PC-3 (cell line): Measurements from ENCODE around the gene KISS1R. TPM values are rescaled to one million over a fixed set of nuclear protein-coding genes. Genes with fewer than 3 reads are reported as not detected.

Experiments
- ATAC-seq: fragments of 200-7000 bp; cut with Tn5 transposase; 2 replicates; pipeline ENCODE4 v1.9.1; 2020; ENCODE audit warnings: mild to moderate bottlenecking, moderate library complexity
- BruUV-seq: library from RNA; stranded (reverse); fragments of 400-500 nt; replicated peaks from 2 replicates; lab custom pipeline; 2021; lab: Mats Ljungman, UMichigan
- CTCF ChIA-PET: fragments of 300-600 bp; sonication (Branson Sonifier 250); formaldehyde crosslinking; loops from one replicate; lab custom pipeline; 2022; ENCODE audit warnings: antibody characterized with exemption; lab: Charles Lee
- POLR2A ChIA-PET: fragments of 300-600 bp; sonication (Branson Sonifier 250); formaldehyde crosslinking; loops from one replicate; lab custom pipeline; 2022; ENCODE audit warnings: antibody characterized with exemption; ENCODE audit not compliant: unreplicated experiment; lab: Charles Lee
- DNase-seq: peaks from one replicate; pipeline ENCODE4 v3.0.0-alpha.2; 2015
- H2AFZ ChIP-seq: fragments of 300-600 bp; sonication (generic); 2 replicates; pipeline ENCODE4 v1.6.0; 2016; ENCODE audit warnings: antibody characterized with exemption, low read length
- H3F3A ChIP-seq: fragments of 300-600 bp; sonication (generic); one replicate; pipeline ENCODE4 v1.6.0; 2017; ENCODE audit warnings: antibody characterized with exemption, low read length, control low read depth, mild to moderate bottlenecking; ENCODE audit not compliant: unreplicated experiment
- H3K27ac ChIP-seq: fragments of 300-600 bp; sonication (generic); 2 replicates; pipeline ENCODE4 v1.5.1; 2016; ENCODE audit warnings: mild to moderate bottlenecking, low read length
- H3K27me3 ChIP-seq: fragments of 300-600 bp; sonication (generic); 2 replicates; pipeline ENCODE4 v1.6.1; 2016; ENCODE audit warnings: low read length, mixed read lengths
- H3K36me3 ChIP-seq: fragments of 300-600 bp; sonication (generic); 2 replicates; pipeline ENCODE4 v1.6.1; 2016; ENCODE audit warnings: low read depth, mixed run types, low read length, mixed read lengths
- H3K4me1 ChIP-seq: fragments of 300-600 bp; sonication (generic); 2 replicates; pipeline ENCODE4 v1.5.1; 2016; ENCODE audit warnings: low read length; ENCODE audit not compliant: insufficient read depth
- H3K4me2 ChIP-seq: fragments of 300-600 bp; sonication (generic); 2 replicates; pipeline ENCODE4 v1.6.0; 2016; ENCODE audit warnings: low read length
- H3K4me3 ChIP-seq: fragments of 300-600 bp; sonication (generic); 2 replicates; pipeline ENCODE4 v1.5.1; 2016; ENCODE audit warnings: mild to moderate bottlenecking, low read length, mixed read lengths
- H3K79me2 ChIP-seq: fragments of 300-600 bp; sonication (generic); 2 replicates; pipeline ENCODE4 v1.6.1; 2017; ENCODE audit warnings: low read length, mixed read lengths
- H3K9ac ChIP-seq: fragments of 300-600 bp; sonication (generic); 2 replicates; pipeline ENCODE4 v1.6.0; 2016; ENCODE audit warnings: mild to moderate bottlenecking, low read length
- H3K9me2 ChIP-seq: fragments of 300-600 bp; sonication (generic); replicated peaks from 2 replicates; pipeline ENCODE4 v1.6.1; 2016; ENCODE audit warnings: mixed run types, low read length, mixed read lengths
- H3K9me3 ChIP-seq: fragments of 300-600 bp; sonication (generic); 2 replicates; pipeline ENCODE4 v1.6.1; 2016; ENCODE audit warnings: low read length, mixed read lengths
- H4K20me1 ChIP-seq: fragments of 300-600 bp; sonication (generic); 2 replicates; pipeline ENCODE4 v1.6.1; 2016; ENCODE audit warnings: low read length, mixed read lengths
- CTCF ChIP-seq: fragments of 300-600 bp; sonication (generic); conservative IDR thresholded peaks from 2 replicates; pipeline ENCODE4 v1.5.1; 2017; ENCODE audit warnings: antibody characterized with exemption, low read depth, mild to moderate bottlenecking, low read length
- EZH2 ChIP-seq: fragments of 300-600 bp; sonication (generic); IDR thresholded peaks from one replicate; pipeline ENCODE4 v1.6.1; 2017; ENCODE audit warnings: antibody characterized with exemption, mild to moderate bottlenecking, low read length; ENCODE audit not compliant: unreplicated experiment
- EZH2phosphoT487 ChIP-seq: fragments of 300-600 bp; sonication (generic); IDR thresholded peaks from 2 replicates; pipeline ENCODE4 v1.6.1; 2018; ENCODE audit warnings: mild to moderate bottlenecking, antibody characterized with exemption, low read length, borderline replicate concordance
- intact Hi-C: fragments of 100-400 bp; cut with micrococcal nuclease; formaldehyde crosslinking; loops from 2 replicates; pipeline ENCODE4 v1.9.0; 2023
- total RNA-seq: library from RNA; depleted of rRNA; stranded (reverse); fragments of >200 nt; gene quantifications from 2 replicates; pipeline ENCODE4 v1.2.3, GENCODE V29; 2014

KISS1R gene
- total RNA-seq, 1 experiment from 2014 or later: 3.9 TPM

DNA sequence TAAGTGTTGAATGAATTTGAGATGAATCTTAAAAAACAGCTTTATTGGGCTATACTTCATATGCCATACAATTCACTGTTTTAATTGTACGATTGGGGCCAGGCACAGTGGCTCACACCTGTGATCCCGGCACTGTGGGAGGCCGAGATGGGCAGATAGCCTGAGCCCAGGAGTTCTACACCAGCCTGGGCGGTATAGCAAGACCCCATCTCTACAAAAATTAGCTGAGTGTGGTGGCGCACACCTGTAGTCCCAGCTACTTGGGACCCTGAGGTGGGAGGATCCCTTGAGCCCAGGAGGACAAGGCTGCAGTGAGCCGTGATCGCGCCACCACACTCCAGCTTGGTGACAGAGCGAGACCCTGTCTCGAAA lies 19.0 kb downstream of the KISS1R start:
- H3K4me2 ChIP-seq: no peak overlapping the region
- no peaks in the 10 kb centered on the region for H3K79me2 ChIP-seq
- no peaks in the 10 kb centered on the region for H3F3A ChIP-seq
- BruUV-seq: no TSS peak
- H3K27ac ChIP-seq: no peak overlapping the region
- H3K4me3 ChIP-seq: no peak overlapping the region
- no peak for TF ChIP-seq EZH2
- TF ChIP-seq CTCF: no peak
- TF ChIP-seq EZH2phosphoT487: no peak
- ATAC-seq (no peak), DNase-seq (no peak)
- CTCF ChIA-PET: no interaction called here
- POLR2A ChIA-PET: no interaction called here
- H3K9me2 ChIP-seq: no peaks in the 10 kb centered on the region
- no peaks in the 10 kb centered on the region for H3K9me3 ChIP-seq
- H3K4me1 ChIP-seq: peaks cover 19% of the 10 kb centered on the region; the same call in 1 of the 2 replicates
- H3K36me3 ChIP-seq: no peaks in the 10 kb centered on the region
- H2AFZ ChIP-seq: no peak overlapping the region
- no peaks in the 10 kb centered on the region for H4K20me1 ChIP-seq
- intact Hi-C loops: no loop called here
- H3K27me3 ChIP-seq: no peaks in the 10 kb centered on the region
- H3K9ac ChIP-seq: no peak overlapping the region

DNA sequence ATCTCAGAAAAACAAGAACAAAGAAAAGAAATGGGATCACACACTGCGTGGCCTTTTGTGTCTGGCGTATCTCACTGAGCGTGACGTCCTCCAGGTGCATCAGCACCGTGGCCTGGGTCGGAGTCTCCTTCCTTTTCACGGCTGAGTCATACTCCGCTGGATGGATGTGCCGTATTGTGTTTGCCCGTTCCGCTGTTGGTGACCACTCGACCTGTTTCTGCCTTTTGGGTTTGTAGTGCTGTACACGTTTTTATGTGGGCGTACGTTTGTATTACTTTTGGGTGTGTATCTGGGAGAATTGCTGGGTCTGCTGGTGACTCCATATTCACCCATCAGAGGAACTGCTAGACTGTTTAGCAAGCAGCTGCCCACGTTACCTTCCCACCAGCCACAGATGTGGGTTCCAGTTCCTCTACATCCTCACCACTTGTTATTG lies 20.1 kb downstream of the KISS1R start:
- ChIA-PET CTCF (no interaction called here), POLR2A (no interaction called here)
- H3K9me2 ChIP-seq: no peaks in the 10 kb centered on the region
- DNase-seq (no peak), ATAC-seq (no peak)
- intact Hi-C loops: no loop called here
- H3K27ac ChIP-seq: no peak overlapping the region
- peaks cover 29% of the 10 kb centered on the region; the same call in 1 of the 2 replicates for H3K4me1 ChIP-seq
- no peaks in the 10 kb centered on the region for H3F3A ChIP-seq
- H3K79me2 ChIP-seq: no peaks in the 10 kb centered on the region
- no peaks in the 10 kb centered on the region for H3K36me3 ChIP-seq
- no peak overlapping the region for H3K4me2 ChIP-seq
- no peak overlapping the region for H3K9ac ChIP-seq
- H3K27me3 ChIP-seq: no peaks in the 10 kb centered on the region
- H3K9me3 ChIP-seq: no peaks in the 10 kb centered on the region
- BruUV-seq: no TSS peak
- no peaks in the 10 kb centered on the region for H4K20me1 ChIP-seq
- H3K4me3 ChIP-seq: no peak overlapping the region
- H2AFZ ChIP-seq: no peak overlapping the region
- no peak for TF ChIP-seq CTCF
- no peak for TF ChIP-seq EZH2phosphoT487
- TF ChIP-seq EZH2: no peak

- no peak for ATAC-seq
- Histone ChIP-seq H3K36me3 (no peaks in the 10 kb centered on the region), H3F3A (no peaks in the 10 kb centered on the region), H3K27ac (no peak overlapping the region), H3K4me3 (no peak overlapping the region), H3K79me2 (peaks cover 4% of the 10 kb centered on the region; the same call in 1 of the 2 replicates), H3K4me1 (peaks cover 29% of the 10 kb centered on the region; the same call in 1 of the 2 replicates), H3K4me2 (no peak overlapping the region), H3K9me3 (no peaks in the 10 kb centered on the region), H3K9ac (no peak overlapping the region), H2AFZ (no peak overlapping the region), H3K9me2 (no peaks in the 10 kb centered on the region), H3K27me3 (no peaks in the 10 kb centered on the region), H4K20me1 (no peaks in the 10 kb centered on the region)
- no peak for DNase-seq
- no TSS peak for BruUV-seq
- ChIA-PET POLR2A (no interaction called here), CTCF (no interaction called here)
- intact Hi-C loops: no loop called here
- TF ChIP-seq EZH2 (no peak), EZH2phosphoT487 (no peak), CTCF (no peak)
Measured at GRCh38 chr19:938233-938923, 21.2 kb downstream of the KISS1R start.
